H1 (cell line): ENCODE data around the gene CCNE1. TPM values are rescaled to one million over a fixed set of nuclear protein-coding genes. Genes with fewer than 3 reads are reported as not detected.

Source experiments
- CTCF ChIA-PET: fragments of 300-600 bp; sonication (Branson Sonifier 250); formaldehyde crosslinking; loops from one replicate; lab custom pipeline; 2021; ENCODE audit not compliant: partially characterized antibody; lab: Charles Lee
- POLR2A ChIA-PET: fragments of 300-600 bp; sonication (Branson Sonifier 250); formaldehyde crosslinking; loops from one replicate; lab custom pipeline; 2021; ENCODE audit warnings: inconsistent platforms; ENCODE audit not compliant: partially characterized antibody; lab: Charles Lee
- DNase-seq, 2 experiments: peaks; one replicate each; pipeline versions ENCODE4 v3.0.0 to v3.0.0-alpha.2; 2010 to 2022; ENCODE audit warnings: low spot score in 2 of 2, low read depth in 1 of 2, mixed read lengths in 1 of 2
- FAIRE-seq: peaks from 2 replicates; lab custom pipeline; 2011; peaks lifted over from hg19 to GRCh38; lab: Jason Lieb, UNC
- H2AFZ ChIP-seq: 2 replicates; pipeline ENCODE4 v1.8.1; 2012; ENCODE audit warnings: low read length, inconsistent platforms
- H2AK5ac ChIP-seq: 2 replicates; pipeline ENCODE4 v1.6.1; 2013; ENCODE audit warnings: low read depth, low read length
- H2BK120ac ChIP-seq: replicated peaks from 2 replicates; pipeline ENCODE3; 2013; ENCODE audit warnings: low read depth, low read length, inconsistent platforms
- H2BK12ac ChIP-seq: 2 replicates; pipeline ENCODE4 v1.6.1; 2013; ENCODE audit warnings: low read depth, low read length
- H2BK15ac ChIP-seq: 2 replicates; pipeline ENCODE4 v1.6.1; 2013; ENCODE audit warnings: low read length
- H2BK20ac ChIP-seq: 2 replicates; pipeline ENCODE4 v1.6.1; 2013; ENCODE audit warnings: low read length
- H2BK5ac ChIP-seq: 2 replicates; pipeline ENCODE4 v1.6.1; 2013; ENCODE audit warnings: low read depth, low read length
- H3K14ac ChIP-seq: 2 replicates; pipeline ENCODE4 v1.6.1; 2013; ENCODE audit warnings: inconsistent platforms; ENCODE audit not compliant: insufficient read length
- H3K18ac ChIP-seq: 2 replicates; pipeline ENCODE4 v1.6.1; 2013; ENCODE audit warnings: low read length; ENCODE audit errors: extremely low read depth
- H3K23ac ChIP-seq: 2 replicates; pipeline ENCODE4 v1.6.1; 2013; ENCODE audit warnings: inconsistent platforms; ENCODE audit not compliant: insufficient read length
- H3K23me2 ChIP-seq: 2 replicates; pipeline ENCODE4 v1.6.1; 2013; ENCODE audit warnings: low read depth, low read length
- H3K27ac ChIP-seq: 2 replicates; pipeline ENCODE4 v1.6.1; 2011; ENCODE audit warnings: low read depth, low read length, inconsistent platforms
- H3K27me3 ChIP-seq, 4 experiments: replicated peaks in 1 of 4; 1 replicate in 1 of 4; 2 replicates in 3 of 4; pipeline versions ENCODE4 v1.6.1 to v1.8.1; 2011 to 2013; ENCODE audit warnings: low read length in 3 of 4, mild to moderate bottlenecking in 3 of 4, inconsistent platforms in 2 of 4, mixed read lengths in 2 of 4, moderate library complexity in 1 of 4; ENCODE audit not compliant: control insufficient read depth in 3 of 4, insufficient read depth in 3 of 4; ENCODE audit errors: extremely low read depth in 1 of 4
- H3K36me3 ChIP-seq, 4 experiments: 2 replicates each; pipeline versions ENCODE4 v1.6.1 to v1.8.1; 2011 to 2013; ENCODE audit warnings: mild to moderate bottlenecking in 4 of 4, low read length in 3 of 4, moderate library complexity in 2 of 4, control low read depth in 1 of 4, inconsistent platforms in 1 of 4; ENCODE audit not compliant: insufficient read depth in 4 of 4, control insufficient read depth in 2 of 4
- H3K4ac ChIP-seq: replicated peaks from 2 replicates; pipeline ENCODE3; 2013; ENCODE audit warnings: low read length, low read depth, mixed read lengths, inconsistent platforms; ENCODE audit not compliant: insufficient read length
- H3K4me1 ChIP-seq, 4 experiments: replicated peaks in 1 of 4; 1 replicate in 1 of 4; 2 replicates in 3 of 4; pipeline versions ENCODE4 v1.6.1 to v1.8.1; 2011 to 2013; ENCODE audit warnings: low read length in 3 of 4, inconsistent platforms in 2 of 4, mixed read lengths in 1 of 4; ENCODE audit not compliant: insufficient read depth in 4 of 4, control insufficient read depth in 3 of 4
- H3K4me2 ChIP-seq, 2 experiments: 2 replicates each; pipeline versions ENCODE4 v1.6.1 to v1.8.1; 2011 to 2013; ENCODE audit warnings: low read depth in 2 of 2, low read length in 2 of 2, control low read depth in 1 of 2, inconsistent platforms in 1 of 2, mild to moderate bottlenecking in 1 of 2; ENCODE audit not compliant: insufficient read depth in 1 of 2
- H3K4me3 ChIP-seq, 4 experiments: fragments of 200-600, 300-600 bp in 1 of 4; sonication (generic), shearing (Covaris generic), sonication (Bioruptor Twin) in 1 of 4; 2 replicates each; pipeline versions ENCODE4 v1.5.1 to v1.8.1; 2011 to 2016; ENCODE audit warnings: low read length in 4 of 4, low read depth in 3 of 4, control low read depth in 2 of 4, inconsistent platforms in 2 of 4, mild to moderate bottlenecking in 2 of 4, mixed read lengths in 1 of 4, moderate library complexity in 1 of 4; ENCODE audit not compliant: insufficient read depth in 2 of 4; ENCODE audit errors: extremely low read depth in 1 of 4
- H3K56ac ChIP-seq: replicated peaks from 2 replicates; pipeline ENCODE3; 2013; ENCODE audit warnings: low read depth, mild to moderate bottlenecking, mixed read lengths, low read length, inconsistent platforms; ENCODE audit not compliant: insufficient read length
- H3K79me1 ChIP-seq: 2 replicates; pipeline ENCODE4 v1.6.1; 2013; ENCODE audit warnings: low read depth, low read length, control low read depth
- H3K79me2 ChIP-seq, 2 experiments: 2 replicates each; pipeline versions ENCODE4 v1.6.1 to v1.8.1; 2012 to 2013; ENCODE audit warnings: low read length in 2 of 2, mild to moderate bottlenecking in 2 of 2, inconsistent platforms in 1 of 2; ENCODE audit not compliant: insufficient read depth in 2 of 2, control insufficient read depth in 1 of 2
- H3K9ac ChIP-seq, 4 experiments: replicated peaks in 1 of 4; 1 replicate in 1 of 4; 2 replicates in 3 of 4; pipeline versions ENCODE4 v1.6.1 to v1.8.1; 2011 to 2013; ENCODE audit warnings: low read depth in 3 of 4, low read length in 3 of 4, control low read depth in 2 of 4, mild to moderate bottlenecking in 2 of 4, moderate library complexity in 2 of 4, inconsistent platforms in 1 of 4; ENCODE audit errors: extremely low read depth in 1 of 4
- H3K9me3 ChIP-seq, 2 experiments: 2 replicates each; pipeline versions ENCODE4 v1.6.1 to v1.8.1; 2012 to 2013; ENCODE audit warnings: mild to moderate bottlenecking in 2 of 2, moderate library complexity in 2 of 2, control low read depth in 1 of 2, inconsistent platforms in 1 of 2, low read depth in 1 of 2, low read length in 1 of 2, mixed read lengths in 1 of 2; ENCODE audit not compliant: insufficient read depth in 2 of 2
- H4K20me1 ChIP-seq, 2 experiments: replicated peaks in 1 of 2; 2 replicates each; pipeline versions ENCODE3 to v1.8.1; 2011 to 2013; ENCODE audit warnings: inconsistent platforms in 2 of 2, low read length in 2 of 2, mild to moderate bottlenecking in 1 of 2; ENCODE audit not compliant: insufficient read depth in 2 of 2, control insufficient read depth in 1 of 2
- H4K5ac ChIP-seq: 2 replicates; pipeline ENCODE4 v1.6.1; 2013; ENCODE audit warnings: low read length, low read depth, mixed read lengths, inconsistent platforms; ENCODE audit not compliant: insufficient read length
- H4K8ac ChIP-seq: 2 replicates; pipeline ENCODE4 v1.8.0; 2013; ENCODE audit warnings: mild to moderate bottlenecking, moderate library complexity, low read length, inconsistent platforms; ENCODE audit not compliant: insufficient read depth; ENCODE audit errors: extremely low read depth
- H4K91ac ChIP-seq: replicated peaks from 2 replicates; pipeline ENCODE3; 2013; ENCODE audit warnings: low read length, mixed read lengths, inconsistent platforms; ENCODE audit not compliant: insufficient read length
- TAF1 ChIP-seq: IDR thresholded peaks from 2 replicates; pipeline ENCODE4 v1.6.1; 2011; ENCODE audit warnings: mild to moderate bottlenecking, low read depth, low read length
- WGBS, 2 experiments: shearing (Covaris generic) in 1 of 2; methylation state at CpG; one replicate each; pipeline versions ENCODE4 v1.1.6 to v1.1.7; 2013 to 2015; ENCODE audit warnings: low lambda C conversion rate in 2 of 2, mixed read lengths in 2 of 2, inconsistent platforms in 1 of 2, low coverage in 1 of 2, missing lambda C conversion rate in 1 of 2; ENCODE audit not compliant: insufficient replicate concordance in 2 of 2, insufficient coverage in 1 of 2, insufficient read length in 1 of 2; ENCODE audit errors: extremely low coverage in 1 of 2, missing lambda C conversion rate in 1 of 2; 5-methylcytosine and 5-hydroxymethylcytosine counted together
- polyA plus RNA-seq, 7 experiments: library from polyadenylated mRNA; depleted of rRNA in 3 of 7; stranded (reverse) in 5 of 7; unstranded in 2 of 7; fragments of >200 nt in 5 of 7; fragments of 200-250 nt in 2 of 7; gene quantifications; 1 replicate in 5 of 7; 2 replicates in 1 of 7; 4 replicates in 1 of 7; pipeline versions ENCODE4 v1.2.1 to v1.2.3, GENCODE V29; 2011 to 2013; ENCODE audit warnings: missing spikeins in 2 of 7, mixed read lengths in 2 of 7
- total RNA-seq: library from RNA; stranded (reverse); fragmentation: NEBNext Ultra II Directional; extraction: Animal tissue kit (Norgen Biotek cat#: 25700); gene quantifications from 2 replicates; pipeline ENCODE4 v1.2.1, GENCODE V29; 2021

CCNE1 gene
- total and polyA plus RNA-seq, 2 of the 8 experiments (the other 6 are each of a cell fraction or from before 2014, with no cell fraction given) = 43.2 to 44.6 TPM

DNA sequence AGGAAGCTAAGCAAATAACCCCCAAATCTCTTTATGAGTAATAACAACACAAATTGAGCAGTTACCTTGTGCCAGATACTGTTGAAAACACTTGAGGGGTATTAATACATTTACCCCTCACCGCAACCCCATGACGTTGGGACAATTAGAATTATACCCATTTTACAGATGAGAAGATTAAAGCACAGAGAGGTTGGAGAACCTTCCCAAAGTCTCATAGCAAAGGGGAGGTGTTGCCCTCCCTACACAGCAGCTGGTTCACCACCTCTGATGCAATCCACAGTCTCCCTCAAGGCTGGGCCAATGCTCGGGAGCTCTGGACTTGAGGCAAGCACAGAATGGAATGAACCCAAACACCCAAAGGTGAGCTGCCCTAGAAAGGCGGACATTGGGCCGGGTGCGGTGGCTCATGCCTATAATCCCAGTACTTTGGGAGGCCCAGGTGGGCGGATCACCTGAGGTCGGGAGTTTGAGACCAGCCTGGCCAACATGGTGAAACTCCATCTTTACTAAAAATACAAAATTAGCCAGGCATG lies 3.9 kb upstream of the CCNE1 start:
- H2AK5ac ChIP-seq = no peak overlapping the region
- H3K18ac ChIP-seq = no peak overlapping the region
- no peak overlapping the region for H2BK12ac ChIP-seq
- H3K36me3 ChIP-seq = no peaks in the 10 kb centered on the region
- ChIA-PET CTCF (interaction anchor here (1.7 to 2.2 kb wide), 2 partner anchors 48 to 51 kb away, joined by 6 to 11 read pairs; no protein-coding TSS in a partner anchor), POLR2A (interaction anchor here (0.6 kb wide), 1 partner anchor 20 kb away, joined by 3 read pairs; no protein-coding TSS in a partner anchor)
- H2BK20ac ChIP-seq = no peak overlapping the region
- no peak overlapping the region for H3K23ac ChIP-seq
- H3K79me1 ChIP-seq = no peaks in the 10 kb centered on the region
- DNase-seq = no peak
- H3K4me1 ChIP-seq = peaks cover 0 to 6% (median 3%) of the 10 kb centered on the region in 4 experiments; a peak in 4 of 7 replicates
- H4K91ac ChIP-seq = no peak overlapping the region
- H3K4ac ChIP-seq = no peak overlapping the region
- H2BK120ac ChIP-seq = no peak overlapping the region
- no peak overlapping the region for H2BK15ac ChIP-seq
- 96% methylated on average over 8 of the region's 8 CpGs; no CpG with 5 or more reads in 1 of the 2 experiments for WGBS, 2 experiments
- no peak overlapping the region for H4K8ac ChIP-seq
- no peak overlapping the region for H4K5ac ChIP-seq
- no peak overlapping the region for H2BK5ac ChIP-seq
- no peak overlapping the region for H3K4me2 ChIP-seq
- H3K4me3 ChIP-seq = no peak overlapping the region
- no peaks in the 10 kb centered on the region for H3K9me3 ChIP-seq
- no peak overlapping the region for H3K27ac ChIP-seq
- H4K20me1 ChIP-seq = no peaks in the 10 kb centered on the region
- H3K23me2 ChIP-seq = no peaks in the 10 kb centered on the region; the same call in 1 of the 2 replicates
- no peak overlapping the region for H2AFZ ChIP-seq
- no peak overlapping the region for H3K9ac ChIP-seq
- H3K27me3 ChIP-seq = peaks cover 0 to 5% (median 2%) of the 10 kb centered on the region in 4 experiments; a peak in 1 of 7 replicates
- H3K79me2 ChIP-seq = no peaks in the 10 kb centered on the region
- no peak overlapping the region for H3K56ac ChIP-seq
- no peak for FAIRE-seq
- H3K14ac ChIP-seq = no peak overlapping the region
- no peak for TF ChIP-seq TAF1
